ENCODE data around the gene OR2T5.

- TF ChIP-seq SUZ12 (IDR thresholded peaks at IDR 0.05; ENCODE audit: extremely low read depth, insufficient read depth, insufficient read length) (no peak), YY1 (IDR thresholded peaks at IDR 0.05; ENCODE audit: insufficient read depth, insufficient read length) (no peak)
Measured at GRCh38 chr1:248471154-248471553, 17.2 kb upstream of the OR2T5 start.

All from NT2/D1 (cell line).